RPMI7951 (cell line): ENCODE data around the gene PEX13. TPM values are rescaled to one million over a fixed set of nuclear protein-coding genes. Genes with fewer than 3 reads are reported as not detected.
A peak's percentile ranks its signal among the peaks of the same experiment; 100 is the strongest.
"Not testable (repeated sequence)": the region's sequence is repeated elsewhere in the genome, so short reads cannot be mapped to it uniquely, and the experiment has no call there.

Experiments
- DNase-seq: peaks from one replicate; pipeline ENCODE4 v3.0.0-alpha.2; 2012; ENCODE audit warnings: low read depth
- total RNA-seq: library from RNA; depleted of rRNA; stranded (reverse); fragments of >200 nt; shearing (Covaris generic); gene quantifications from 2 replicates; pipeline ENCODE4 v1.2.3, GENCODE V29; 2014

Gene PEX13
- total RNA-seq, 1 experiment from 2014 or later = 40.3 TPM

- no peak for DNase-seq
These were observed 8.2 kb upstream of the PEX13 start for GRCh38 chr2:61009355-61009754.

DNA sequence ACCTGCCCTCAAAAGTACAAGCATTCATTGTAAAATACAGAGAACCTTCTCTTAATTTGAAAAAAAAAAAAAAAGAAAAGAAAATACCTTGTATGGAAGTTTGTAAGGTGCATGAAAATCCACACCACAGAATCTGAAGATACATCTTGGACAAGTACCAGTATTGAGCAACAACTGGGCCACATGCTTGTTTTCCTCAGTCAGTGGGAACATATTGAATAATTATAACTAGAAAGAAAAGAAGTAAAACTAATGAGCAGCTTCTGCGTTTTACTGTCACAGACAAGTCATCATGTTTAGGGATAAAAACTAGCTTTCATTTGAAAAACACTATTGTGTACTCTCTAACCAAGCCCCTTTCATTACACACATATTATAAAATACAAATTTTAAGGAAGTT, 5.8 kb upstream of the PEX13 start:
- peak; percentile 22 for DNase-seq

DNA sequence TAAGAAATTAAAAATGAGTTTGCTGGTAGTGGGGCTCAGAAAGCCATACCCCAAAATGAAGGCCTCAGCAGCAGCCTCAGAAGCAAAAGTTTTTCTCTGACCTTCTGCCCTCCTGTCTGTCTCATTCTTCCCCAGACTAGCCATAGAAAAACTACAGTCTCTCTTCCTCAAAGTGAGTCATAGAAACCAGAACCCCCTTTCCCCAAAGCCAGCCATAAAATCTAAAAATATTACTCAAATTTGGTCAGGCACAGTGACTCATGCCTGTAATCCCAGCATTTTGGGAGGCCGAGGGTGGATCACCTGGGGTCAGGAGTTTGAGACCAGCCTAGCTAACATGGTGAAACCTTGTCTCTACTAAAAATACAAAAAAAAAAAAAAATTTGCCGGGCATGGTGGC, 5.2 kb upstream of the PEX13 start:
- peak; percentile 82 for DNase-seq

DNA sequence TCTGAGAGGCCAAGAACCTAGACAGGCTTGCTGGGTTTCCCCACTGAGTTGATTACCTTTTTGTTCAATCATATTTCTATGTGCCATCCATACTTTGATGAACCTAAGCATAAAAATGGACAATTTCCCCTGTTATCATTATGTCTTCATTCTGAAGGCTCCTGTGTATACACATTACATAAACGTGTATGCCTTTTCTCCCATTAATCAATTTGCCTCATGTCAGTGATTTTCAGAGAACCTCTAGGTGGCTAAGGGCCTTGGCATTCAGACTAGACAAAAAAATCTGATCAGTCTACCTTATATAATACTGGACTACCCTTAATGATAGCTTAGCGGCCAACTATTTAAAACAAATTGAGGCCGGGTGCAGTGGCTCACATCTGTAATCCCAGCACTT, 4.1 kb upstream of the PEX13 start:
- no peak for DNase-seq

GRCh38 chr2:61014763-61015162, 2.8 kb upstream of the PEX13 start:
- peak; percentile 67 for DNase-seq

GRCh38 chr2:61015976-61016375, 1.5 kb upstream of the PEX13 start:
- no peak for DNase-seq

GRCh38 chr2:61016392-61017002, 1.0 kb upstream of the PEX13 start:
- DNase-seq = no peak

DNA sequence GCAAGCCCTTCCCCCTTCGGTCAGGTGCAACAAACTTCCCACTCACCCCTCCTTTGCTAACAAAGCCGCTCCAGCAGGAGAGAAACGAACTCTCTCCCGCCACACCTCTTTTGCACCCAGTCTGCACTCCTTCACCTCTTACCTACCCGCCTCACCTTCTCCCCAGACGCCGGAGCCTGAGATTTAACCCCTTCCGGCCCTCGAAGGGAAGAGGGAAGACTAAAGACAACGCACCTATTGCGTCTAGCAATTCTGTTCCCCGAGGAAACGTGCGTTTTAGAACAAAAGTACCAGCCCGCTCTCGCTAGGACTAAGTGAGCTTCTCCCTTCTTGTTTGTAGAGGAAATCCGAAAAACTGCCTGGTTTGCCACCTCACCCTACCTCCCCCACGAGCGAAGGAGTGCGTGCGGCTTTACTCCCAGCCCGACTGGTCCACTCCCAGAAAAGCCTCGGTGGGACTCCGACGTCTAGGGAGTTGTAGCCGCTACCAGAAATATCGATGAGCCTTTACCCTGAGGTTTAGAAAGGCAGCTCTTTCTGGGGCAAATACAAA, 441 bp upstream of the PEX13 start:
- peak; percentile 79 for DNase-seq

DNA sequence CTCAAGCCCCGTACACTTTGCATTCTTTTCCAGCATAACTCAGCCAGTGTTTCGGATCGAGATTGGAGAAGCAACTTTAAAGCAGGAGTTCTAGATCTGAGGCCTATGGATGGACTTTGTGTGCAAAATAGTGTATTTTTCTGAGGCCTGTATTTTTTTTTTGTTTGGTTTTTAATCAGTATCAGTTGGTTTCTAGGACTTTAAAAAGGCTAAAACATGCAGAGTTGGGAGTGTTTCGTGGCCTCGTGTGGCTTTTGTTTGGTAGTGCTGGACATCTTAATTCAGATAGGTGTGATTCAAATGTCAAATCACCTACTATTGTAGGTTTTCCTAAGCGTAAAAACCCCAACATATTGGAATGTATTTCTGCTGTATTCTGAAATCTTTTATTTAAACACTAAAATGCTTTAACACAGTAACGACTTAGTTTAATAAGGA, 817 bp downstream of the PEX13 start:
- DNase-seq = no peak

- DNase-seq = no peak
These were observed 1.3 kb downstream of the PEX13 start for GRCh38 chr2:61018798-61019197.

- no peak for DNase-seq
These were observed 3.7 kb downstream of the PEX13 start for GRCh38 chr2:61021228-61021660.

DNA sequence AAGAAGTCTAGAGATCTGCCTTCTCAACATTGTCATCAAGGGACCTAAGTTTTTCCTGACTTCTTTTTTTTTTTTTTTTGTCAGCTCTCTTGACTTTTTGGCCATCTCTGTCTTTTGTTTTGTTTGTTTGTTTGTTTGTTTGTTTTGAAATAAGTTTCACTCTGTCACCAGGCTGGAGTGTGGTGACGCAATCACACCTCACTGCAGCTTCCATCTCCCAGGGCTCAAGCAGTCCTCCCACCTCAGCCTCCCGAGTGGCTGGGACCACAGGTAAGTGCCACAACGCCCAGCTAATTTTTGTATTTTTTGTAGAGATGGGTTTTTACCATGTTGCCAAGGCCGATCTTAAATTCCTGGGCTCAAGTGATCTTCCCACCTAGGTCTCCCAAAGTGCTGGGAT, 6.2 kb downstream of the PEX13 start:
- no peak for DNase-seq

GRCh38 chr2:61029533-61029932, 12.0 kb downstream of the PEX13 start:
- no peak for DNase-seq

- not testable (repeated sequence) for DNase-seq
These were observed 17.1 kb downstream of the PEX13 start for GRCh38 chr2:61034592-61034991.

DNA sequence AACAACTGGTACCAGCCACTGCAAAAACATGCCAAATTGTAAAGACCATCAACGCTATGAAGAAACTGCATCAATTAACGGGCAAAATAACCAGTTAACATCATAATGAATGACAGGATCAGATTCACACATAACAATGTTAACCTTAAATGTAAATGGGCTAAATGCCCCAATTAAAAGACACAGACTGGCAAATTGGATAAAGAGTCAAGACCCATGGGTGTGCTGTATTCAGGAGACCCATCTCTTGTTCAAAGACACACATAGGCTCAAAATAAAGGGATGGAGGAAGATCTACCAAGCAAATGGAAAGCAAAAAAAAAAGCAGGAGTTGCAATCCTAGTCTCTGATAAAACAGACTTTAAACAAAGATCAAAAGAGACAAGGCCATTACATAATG, 19.1 kb downstream of the PEX13 start:
- not testable (repeated sequence) for DNase-seq

DNA sequence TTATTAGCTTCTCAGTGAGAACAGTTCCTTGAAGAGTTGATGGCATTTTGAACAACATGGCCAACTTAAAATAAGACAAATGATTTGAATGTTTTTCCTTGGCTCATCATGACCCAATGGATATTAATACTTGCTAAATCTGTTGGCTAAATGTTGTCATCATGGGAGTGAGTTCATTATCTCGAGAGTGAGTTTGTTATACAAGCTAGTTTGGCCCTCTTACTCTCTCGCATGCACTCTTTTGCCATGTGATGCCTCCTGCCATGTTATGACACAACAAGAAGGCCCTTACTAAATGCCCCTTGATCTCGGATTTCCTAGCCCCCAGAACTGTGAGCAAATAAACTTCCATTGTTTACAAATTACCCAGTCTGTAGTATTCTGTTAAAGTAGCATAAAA, 25.3 kb downstream of the PEX13 start:
- DNase-seq = no peak

GRCh38 chr2:61044636-61045035, 27.1 kb downstream of the PEX13 start:
- no peak for DNase-seq

DNA sequence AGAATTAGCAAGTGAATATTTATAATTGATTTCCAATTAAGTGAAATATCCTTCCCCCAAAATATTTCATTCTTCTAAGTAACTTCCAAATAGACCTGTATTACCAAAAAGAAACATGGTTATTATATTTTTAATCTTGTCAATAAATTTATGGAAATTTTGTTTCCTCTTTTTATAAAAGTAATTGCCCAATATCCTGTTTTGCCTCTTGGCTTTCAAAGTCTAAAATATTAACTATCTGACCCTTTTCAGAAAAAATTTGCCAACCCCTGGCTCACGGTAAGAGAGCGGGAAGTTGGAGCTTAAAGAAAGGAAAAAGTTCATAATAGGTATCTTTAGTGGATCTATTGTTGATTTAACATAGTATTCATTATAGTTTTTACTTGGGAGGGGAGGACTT, 27.7 kb downstream of the PEX13 start:
- DNase-seq = no peak

- no peak for DNase-seq
These were observed 28.5 kb downstream of the PEX13 start for GRCh38 chr2:61045999-61046398.

- no peak for DNase-seq
These were observed 38.0 kb downstream of the PEX13 start for GRCh38 chr2:61055557-61055956.

DNA sequence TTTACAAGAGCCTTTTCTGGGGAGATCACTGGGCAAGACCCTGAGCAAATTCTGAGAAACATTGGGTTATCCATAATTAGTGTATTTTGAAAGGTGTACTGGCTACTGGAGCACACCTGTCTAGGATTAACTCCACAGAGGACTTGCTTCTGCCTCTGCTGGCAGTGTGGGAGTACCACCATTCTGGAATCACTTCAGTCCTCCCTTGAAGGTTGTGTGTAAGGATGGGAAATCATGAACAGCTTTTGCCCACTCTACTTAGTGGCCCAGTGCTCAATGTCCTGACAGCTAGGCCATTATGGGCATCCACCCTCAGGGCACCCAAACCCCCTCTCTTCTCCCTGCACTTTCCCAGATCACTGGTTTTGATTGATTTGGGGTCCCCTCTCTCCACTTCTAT, 40.0 kb downstream of the PEX13 start:
- DNase-seq = no peak

- DNase-seq = no peak
These were observed 41.9 kb downstream of the PEX13 start for GRCh38 chr2:61059382-61059781.

- DNase-seq = peak; percentile 91
These were observed 48.5 kb downstream of the PEX13 start, which contains the start of gene SANBR for GRCh38 chr2:61065714-61066709. Gene SANBR, plus strand, starts transcription at chr2:61065871. Its CDS starts 4,480 bp downstream, at chr2:61070351.
